Karpas-422 (cell line): ENCODE results near the gene ANK2. TPM values are rescaled to one million over a fixed set of nuclear protein-coding genes. Genes with fewer than 3 reads are reported as not detected.

Experiments
- DNase-seq: peaks from one replicate; pipeline ENCODE4 v3.0.0-alpha.2; 2015
- H2AFZ ChIP-seq: fragments of 200-600 bp; sonication (generic); 2 replicates; pipeline ENCODE4 v1.6.1; 2014; ENCODE audit warnings: antibody characterized with exemption, low read length, mixed read lengths
- H3K27ac ChIP-seq: fragments of 200-600 bp; sonication (generic); 2 replicates; pipeline ENCODE4 v1.5.1; 2014; ENCODE audit warnings: mild to moderate bottlenecking, low read length, moderate library complexity
- H3K27me3 ChIP-seq: fragments of 200-600 bp; sonication (generic); 2 replicates; pipeline ENCODE4 v1.6.1; 2014; ENCODE audit warnings: low read length, mixed read lengths
- H3K36me3 ChIP-seq: fragments of 200-600 bp; sonication (generic); 2 replicates; pipeline ENCODE4 v1.6.1; 2014; ENCODE audit warnings: low read length, mixed read lengths; ENCODE audit not compliant: insufficient read depth
- H3K4me1 ChIP-seq: fragments of 200-600 bp; sonication (generic); 2 replicates; pipeline ENCODE4 v1.6.1; 2014; ENCODE audit warnings: mild to moderate bottlenecking, low read length, mixed read lengths
- H3K4me2 ChIP-seq: fragments of 200-600 bp; sonication (generic); 2 replicates; pipeline ENCODE4 v1.6.1; 2014; ENCODE audit warnings: low read length, low read depth, mild to moderate bottlenecking; ENCODE audit not compliant: poor library complexity, severe bottlenecking
- H3K4me3 ChIP-seq: fragments of 200-600 bp; sonication (generic); 2 replicates; pipeline ENCODE4 v1.5.1; 2014; ENCODE audit warnings: mild to moderate bottlenecking, antibody characterized with exemption, low read length, mixed read lengths
- H3K79me2 ChIP-seq: fragments of 200-600 bp; sonication (generic); 2 replicates; pipeline ENCODE4 v1.6.1; 2014; ENCODE audit warnings: mild to moderate bottlenecking, low read length, mixed read lengths
- H3K9ac ChIP-seq: fragments of 200-600 bp; sonication (generic); 2 replicates; pipeline ENCODE4 v1.6.0; 2014; ENCODE audit warnings: low read length
- H3K9me2 ChIP-seq: fragments of 200-600 bp; sonication (generic), shearing (Covaris generic); replicated peaks from 2 replicates; pipeline ENCODE4 v1.6.0; 2014; ENCODE audit warnings: mild to moderate bottlenecking, low read length, moderate library complexity; ENCODE audit not compliant: insufficient read depth
- H3K9me3 ChIP-seq: fragments of 300-700, 200-600 bp; sonication (generic); 2 replicates; pipeline ENCODE4 v1.6.1; 2014; ENCODE audit warnings: low read length, mixed read lengths
- H4K20me1 ChIP-seq: fragments of 200-600 bp; sonication (generic); 2 replicates; pipeline ENCODE4 v1.6.1; 2014; ENCODE audit warnings: mild to moderate bottlenecking, antibody characterized with exemption, low read length, low read depth; ENCODE audit not compliant: insufficient read depth
- total RNA-seq: library from RNA; depleted of rRNA; stranded (reverse); fragments of >200 nt; shearing (Covaris generic); gene quantifications from 2 replicates; pipeline ENCODE4 v1.2.3, GENCODE V29; 2014; ENCODE audit warnings: low replicate concordance

ANK2 gene
- total RNA-seq, 1 experiment from 2014 or later: 3.1 TPM

- no peak for DNase-seq
- H3K27me3 ChIP-seq: no peaks in the 10 kb centered on the region
- no peaks in the 10 kb centered on the region for H3K79me2 ChIP-seq
- H3K9ac ChIP-seq: no peak overlapping the region
- no peaks in the 10 kb centered on the region for H3K9me2 ChIP-seq
- H4K20me1 ChIP-seq: no peaks in the 10 kb centered on the region
- H3K4me2 ChIP-seq: no peak overlapping the region
- H2AFZ ChIP-seq: no peak overlapping the region
- peaks cover 15% of the 10 kb centered on the region for H3K4me1 ChIP-seq
- no peaks in the 10 kb centered on the region for H3K9me3 ChIP-seq
- no peak overlapping the region for H3K4me3 ChIP-seq
- H3K36me3 ChIP-seq: no peaks in the 10 kb centered on the region
- no peak overlapping the region for H3K27ac ChIP-seq
These were observed 21.3 kb downstream of the ANK2 start for GRCh38 chr4:113070755-113071154.

DNA sequence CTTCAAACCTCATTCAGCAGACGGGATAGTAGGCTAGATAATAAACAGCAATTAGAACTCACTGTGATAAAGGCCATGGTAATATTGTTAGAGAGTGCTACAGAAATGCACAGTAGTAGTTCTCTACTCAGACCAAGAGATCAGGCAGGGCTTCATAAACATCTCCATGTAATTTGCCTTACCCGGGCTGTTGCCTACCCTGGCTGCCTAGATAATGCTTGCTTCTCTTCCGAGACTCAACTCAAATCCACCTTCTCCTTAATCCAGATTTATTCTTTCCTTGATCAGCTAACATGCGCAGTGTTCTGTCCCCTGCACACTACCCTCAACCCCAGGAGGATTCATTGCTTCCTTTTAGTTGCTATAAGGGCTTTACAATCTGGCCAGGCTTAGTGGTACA, 21.8 kb downstream of the ANK2 start:
- H3K9me2 ChIP-seq: no peaks in the 10 kb centered on the region
- H3K9ac ChIP-seq: no peak overlapping the region
- no peak overlapping the region for H3K4me2 ChIP-seq
- no peak overlapping the region for H3K27ac ChIP-seq
- H3K27me3 ChIP-seq: no peaks in the 10 kb centered on the region
- H3K4me3 ChIP-seq: no peak overlapping the region
- H4K20me1 ChIP-seq: no peaks in the 10 kb centered on the region
- no peaks in the 10 kb centered on the region for H3K79me2 ChIP-seq
- no peak for DNase-seq
- no peaks in the 10 kb centered on the region for H3K9me3 ChIP-seq
- no peak overlapping the region for H2AFZ ChIP-seq
- H3K4me1 ChIP-seq: peaks cover 15% of the 10 kb centered on the region
- H3K36me3 ChIP-seq: no peaks in the 10 kb centered on the region

DNA sequence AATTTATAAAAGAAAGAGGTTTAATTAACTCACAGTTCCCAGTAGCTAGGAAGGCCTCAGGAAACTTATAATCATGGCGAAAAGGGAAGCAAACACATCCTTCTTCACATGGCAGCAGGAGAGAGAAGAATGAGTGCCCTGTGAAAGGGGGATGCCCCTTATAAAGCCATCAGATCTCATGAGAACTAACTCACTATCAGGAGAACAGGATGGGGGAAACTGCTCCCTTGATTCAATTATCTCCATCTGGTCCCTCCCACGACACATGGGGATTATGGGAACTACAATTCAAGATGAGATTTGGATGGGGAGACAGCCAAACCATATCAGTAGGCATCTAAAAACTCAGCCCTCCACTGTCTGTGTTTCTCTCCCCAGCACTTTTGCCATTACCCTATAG, 22.4 kb downstream of the ANK2 start:
- Histone ChIP-seq H3K27me3 (no peaks in the 10 kb centered on the region), H3K4me1 (peaks cover 15% of the 10 kb centered on the region), H3K9me3 (no peaks in the 10 kb centered on the region), H3K4me2 (no peak overlapping the region), H3K36me3 (no peaks in the 10 kb centered on the region), H3K9me2 (no peaks in the 10 kb centered on the region), H2AFZ (no peak overlapping the region), H3K27ac (no peak overlapping the region), H3K4me3 (no peak overlapping the region), H3K9ac (no peak overlapping the region), H4K20me1 (no peaks in the 10 kb centered on the region), H3K79me2 (no peaks in the 10 kb centered on the region)
- no peak for DNase-seq

DNA sequence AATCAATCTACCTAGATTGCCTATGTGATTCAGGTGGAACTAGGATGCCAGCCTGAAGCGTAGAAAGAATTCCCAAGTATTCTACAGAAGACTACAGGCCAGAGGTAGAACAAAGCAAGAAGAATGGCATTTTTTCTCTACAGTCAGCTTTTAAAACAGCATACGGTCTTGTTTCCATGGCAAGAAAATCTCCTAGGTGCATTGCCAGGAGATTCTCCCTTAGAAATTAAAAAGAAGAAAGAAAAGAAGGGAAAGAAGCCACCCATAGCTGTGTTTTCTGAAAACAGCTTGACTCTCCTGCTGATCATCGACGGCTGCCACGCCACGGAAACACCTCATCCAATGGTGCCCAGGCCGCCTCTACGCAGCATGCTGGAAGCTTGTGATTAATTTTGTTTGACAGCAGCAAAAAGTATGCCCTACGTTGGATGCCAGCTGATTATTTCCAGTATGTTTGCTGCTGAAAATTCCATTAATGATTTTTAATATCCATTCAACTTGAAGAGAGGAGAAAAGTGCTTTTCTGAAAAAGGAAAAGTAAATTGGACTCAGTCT, 24.1 kb downstream of the ANK2 start:
- H3K4me2 ChIP-seq: no peak overlapping the region
- no peak overlapping the region for H3K27ac ChIP-seq
- H3K36me3 ChIP-seq: no peaks in the 10 kb centered on the region
- H3K9me2 ChIP-seq: no peaks in the 10 kb centered on the region
- H3K9me3 ChIP-seq: no peaks in the 10 kb centered on the region
- H3K4me3 ChIP-seq: no peak overlapping the region
- peaks cover 25% of the 10 kb centered on the region for H3K4me1 ChIP-seq
- no peaks in the 10 kb centered on the region for H3K79me2 ChIP-seq
- no peak overlapping the region for H2AFZ ChIP-seq
- no peaks in the 10 kb centered on the region for H4K20me1 ChIP-seq
- DNase-seq: no peak
- H3K9ac ChIP-seq: no peak overlapping the region
- no peaks in the 10 kb centered on the region for H3K27me3 ChIP-seq

- Histone ChIP-seq H3K27me3 (no peaks in the 10 kb centered on the region), H3K36me3 (no peaks in the 10 kb centered on the region), H3K9me3 (no peaks in the 10 kb centered on the region), H3K4me2 (no peak overlapping the region), H4K20me1 (no peaks in the 10 kb centered on the region), H3K4me1 (peaks cover 32% of the 10 kb centered on the region), H3K27ac (no peak overlapping the region), H3K4me3 (no peak overlapping the region), H2AFZ (no peak overlapping the region; the same call in 1 of the 2 replicates), H3K79me2 (no peaks in the 10 kb centered on the region), H3K9me2 (no peaks in the 10 kb centered on the region), H3K9ac (no peak overlapping the region)
- no peak for DNase-seq
These were observed 28.1 kb downstream of the ANK2 start for GRCh38 chr4:113077575-113077974.

GRCh38 chr4:113078066-113078465, 28.6 kb downstream of the ANK2 start:
- Histone ChIP-seq H4K20me1 (no peaks in the 10 kb centered on the region), H3K4me1 (peaks cover 35% of the 10 kb centered on the region), H3K9ac (no peak overlapping the region), H3K9me2 (no peaks in the 10 kb centered on the region), H2AFZ (no peak overlapping the region), H3K4me3 (no peak overlapping the region), H3K36me3 (no peaks in the 10 kb centered on the region), H3K9me3 (no peaks in the 10 kb centered on the region), H3K27me3 (no peaks in the 10 kb centered on the region), H3K79me2 (no peaks in the 10 kb centered on the region), H3K4me2 (no peak overlapping the region), H3K27ac (no peak overlapping the region)
- no peak for DNase-seq

DNA sequence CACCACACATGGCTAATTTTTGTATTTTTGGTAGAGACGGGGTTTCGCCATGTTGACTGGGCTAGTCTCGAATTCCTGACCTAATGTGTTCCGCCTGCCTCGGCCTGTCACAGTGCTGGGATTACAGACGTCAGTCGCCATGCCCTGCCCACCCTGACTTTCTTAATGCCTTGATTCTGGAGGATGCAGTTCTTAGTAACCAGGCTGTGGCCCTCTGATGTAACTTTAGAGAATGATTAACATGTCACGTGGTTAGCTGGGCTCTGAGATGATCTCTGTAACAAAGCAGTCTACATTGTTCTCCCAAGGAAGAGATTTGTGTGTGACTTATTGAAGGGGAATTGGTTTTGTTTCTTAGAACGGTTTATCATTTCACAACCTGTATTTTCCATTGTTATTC, 30.6 kb downstream of the ANK2 start:
- H3K79me2 ChIP-seq: no peaks in the 10 kb centered on the region
- no peaks in the 10 kb centered on the region for H3K36me3 ChIP-seq
- H2AFZ ChIP-seq: no peak overlapping the region
- H3K4me2 ChIP-seq: no peak overlapping the region
- no peak overlapping the region for H3K9ac ChIP-seq
- no peaks in the 10 kb centered on the region for H3K9me2 ChIP-seq
- H3K27me3 ChIP-seq: no peaks in the 10 kb centered on the region
- no peaks in the 10 kb centered on the region for H3K9me3 ChIP-seq
- H4K20me1 ChIP-seq: no peaks in the 10 kb centered on the region
- no peak overlapping the region for H3K4me3 ChIP-seq
- no peak for DNase-seq
- no peak overlapping the region for H3K27ac ChIP-seq
- peaks cover 35% of the 10 kb centered on the region for H3K4me1 ChIP-seq

DNA sequence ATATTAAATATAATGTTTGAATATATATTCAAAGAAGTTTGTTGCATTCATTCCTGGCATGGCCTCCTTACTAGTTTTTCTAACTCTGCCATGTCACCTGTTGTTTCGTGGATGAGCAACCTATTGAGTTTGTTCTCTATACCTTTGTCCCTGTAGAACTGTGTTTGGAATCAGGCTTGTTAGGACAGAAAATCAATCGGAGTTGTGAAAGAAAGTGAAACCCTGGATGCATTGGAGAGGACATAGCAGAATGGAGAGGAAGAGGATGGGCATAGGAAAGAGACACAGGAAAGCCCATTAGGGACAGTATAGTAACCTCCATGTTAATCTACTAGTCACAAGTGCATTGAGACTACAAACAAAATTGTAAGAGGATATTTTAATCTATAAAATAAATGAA, 31.2 kb downstream of the ANK2 start:
- DNase-seq: no peak
- Histone ChIP-seq H3K36me3 (no peaks in the 10 kb centered on the region), H3K9me3 (no peaks in the 10 kb centered on the region)

GRCh38 chr4:113083346-113083745, 33.9 kb downstream of the ANK2 start:
- H3K4me1 ChIP-seq: peaks cover 26% of the 10 kb centered on the region
- H4K20me1 ChIP-seq: no peaks in the 10 kb centered on the region
- peak; percentile 58 for DNase-seq
- H2AFZ ChIP-seq: no peak overlapping the region
- H3K9me3 ChIP-seq: no peaks in the 10 kb centered on the region
- H3K27ac ChIP-seq: peak overlapping the region; percentile 60; the same call in 1 of the 2 replicates
- no peaks in the 10 kb centered on the region for H3K79me2 ChIP-seq
- no peak overlapping the region for H3K4me3 ChIP-seq
- H3K9ac ChIP-seq: no peak overlapping the region
- H3K9me2 ChIP-seq: no peaks in the 10 kb centered on the region
- no peaks in the 10 kb centered on the region for H3K27me3 ChIP-seq
- H3K4me2 ChIP-seq: peak overlapping the region; percentile 15
- H3K36me3 ChIP-seq: no peaks in the 10 kb centered on the region

More for the DNA sequence above, 31.2 kb downstream of the ANK2 start:
- Histone ChIP-seq H3K4me2 (no peak overlapping the region), H3K27me3 (no peaks in the 10 kb centered on the region), H3K9ac (no peak overlapping the region), H3K4me1 (peaks cover 35% of the 10 kb centered on the region), H4K20me1 (no peaks in the 10 kb centered on the region), H3K9me2 (no peaks in the 10 kb centered on the region), H3K79me2 (no peaks in the 10 kb centered on the region), H3K4me3 (no peak overlapping the region), H2AFZ (no peak overlapping the region), H3K27ac (no peak overlapping the region)
